GM19238 (cell line): ENCODE measurements around the gene MBD3.
A peak's percentile ranks its signal among the peaks of the same experiment; 100 is the strongest.

Experiments
- DNase-seq: peaks from one replicate; pipeline ENCODE4 v3.0.0; 2011; ENCODE audit warnings: low spot score; ENCODE audit not compliant: insufficient read length

Gene MBD3

DNA sequence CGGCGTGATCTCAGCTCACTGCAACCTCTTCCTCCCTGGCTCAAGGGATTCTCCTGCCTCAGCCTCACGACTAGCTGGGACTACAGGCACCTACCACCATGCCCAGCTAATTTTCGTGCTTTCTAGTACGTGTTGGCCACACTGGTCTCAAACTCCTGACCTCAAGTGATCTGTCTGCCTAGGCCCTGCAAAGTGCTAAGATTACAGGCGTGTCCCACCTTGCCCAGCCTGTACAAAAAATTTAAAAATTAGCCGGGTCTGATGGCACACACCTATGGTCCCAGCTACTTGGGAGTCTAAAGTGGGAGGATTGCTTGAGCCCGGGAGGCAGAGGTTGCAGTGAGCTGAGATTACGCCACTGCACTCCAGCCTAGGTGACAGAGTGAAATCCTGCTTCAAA lies 19.9 kb downstream of the MBD3 start:
- DNase-seq, result no peak

- no peak for DNase-seq
These were observed 21.3 kb downstream of the MBD3 start for GRCh38 chr19:1571358-1571757.

GRCh38 chr19:1570836-1571235 lies 21.8 kb downstream of the MBD3 start:
- no peak for DNase-seq

GRCh38 chr19:1569997-1570396 lies 22.7 kb downstream of the MBD3 start:
- no peak for DNase-seq

GRCh38 chr19:1568320-1569019 lies 24.2 kb downstream of the MBD3 start, which contains the start of gene MEX3D:
Gene MEX3D (minus strand): TSS chr19:1568325. CDS start chr19:1568058, 267 bp downstream.
- peak; percentile 98 for DNase-seq

GRCh38 chr19:1567848-1568227 lies 24.8 kb downstream of the MBD3 start:
- DNase-seq, result peak; percentile 54

GRCh38 chr19:1567116-1567847 lies 25.4 kb downstream of the MBD3 start:
- DNase-seq, result no peak

- DNase-seq, result no peak
These were observed 26.1 kb downstream of the MBD3 start for GRCh38 chr19:1566392-1567115.

- DNase-seq, result no peak
These were observed 29.4 kb downstream of the MBD3 start for GRCh38 chr19:1563251-1563650.

- no peak for DNase-seq
These were observed 31.3 kb downstream of the MBD3 start for GRCh38 chr19:1561236-1561842.

GRCh38 chr19:1560286-1560882 lies 32.3 kb downstream of the MBD3 start:
- DNase-seq, result no peak

- DNase-seq, result no peak
These were observed 34.1 kb downstream of the MBD3 start for GRCh38 chr19:1558552-1558951.

DNA sequence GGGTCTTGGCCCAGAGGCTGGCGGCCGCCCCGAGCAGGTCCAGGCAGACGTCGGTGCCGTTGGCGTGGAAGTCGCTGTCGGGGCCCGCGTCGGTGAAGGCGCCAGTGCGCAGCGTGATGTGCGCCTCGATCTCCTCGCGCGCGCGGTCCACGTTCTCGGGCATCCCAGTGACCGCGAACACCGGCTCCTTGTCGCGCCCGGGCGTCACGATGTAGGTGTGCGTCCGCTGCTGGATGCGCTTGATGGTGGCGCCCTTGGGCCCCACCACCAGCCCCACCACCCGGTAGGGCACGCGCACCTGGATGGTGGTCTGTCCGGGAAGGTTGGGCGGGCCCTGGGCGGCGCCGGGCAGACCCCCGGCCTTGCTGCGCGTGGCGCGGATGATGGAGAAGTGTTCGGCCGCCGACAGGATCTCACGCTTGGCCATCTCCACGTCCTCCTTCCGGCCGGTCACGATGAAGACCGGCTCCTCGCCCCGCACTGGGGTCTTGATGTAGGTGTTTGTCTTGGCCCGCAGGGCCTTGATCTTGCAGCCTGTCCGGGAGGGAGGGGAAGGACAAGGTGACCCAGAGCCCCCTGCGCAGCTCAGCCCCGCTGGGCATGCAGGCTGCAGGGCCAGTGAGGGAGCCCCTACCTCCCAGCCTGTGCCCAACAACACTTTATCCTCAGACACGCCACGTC lies 36.1 kb downstream of the MBD3 start:
- no peak for DNase-seq

DNA sequence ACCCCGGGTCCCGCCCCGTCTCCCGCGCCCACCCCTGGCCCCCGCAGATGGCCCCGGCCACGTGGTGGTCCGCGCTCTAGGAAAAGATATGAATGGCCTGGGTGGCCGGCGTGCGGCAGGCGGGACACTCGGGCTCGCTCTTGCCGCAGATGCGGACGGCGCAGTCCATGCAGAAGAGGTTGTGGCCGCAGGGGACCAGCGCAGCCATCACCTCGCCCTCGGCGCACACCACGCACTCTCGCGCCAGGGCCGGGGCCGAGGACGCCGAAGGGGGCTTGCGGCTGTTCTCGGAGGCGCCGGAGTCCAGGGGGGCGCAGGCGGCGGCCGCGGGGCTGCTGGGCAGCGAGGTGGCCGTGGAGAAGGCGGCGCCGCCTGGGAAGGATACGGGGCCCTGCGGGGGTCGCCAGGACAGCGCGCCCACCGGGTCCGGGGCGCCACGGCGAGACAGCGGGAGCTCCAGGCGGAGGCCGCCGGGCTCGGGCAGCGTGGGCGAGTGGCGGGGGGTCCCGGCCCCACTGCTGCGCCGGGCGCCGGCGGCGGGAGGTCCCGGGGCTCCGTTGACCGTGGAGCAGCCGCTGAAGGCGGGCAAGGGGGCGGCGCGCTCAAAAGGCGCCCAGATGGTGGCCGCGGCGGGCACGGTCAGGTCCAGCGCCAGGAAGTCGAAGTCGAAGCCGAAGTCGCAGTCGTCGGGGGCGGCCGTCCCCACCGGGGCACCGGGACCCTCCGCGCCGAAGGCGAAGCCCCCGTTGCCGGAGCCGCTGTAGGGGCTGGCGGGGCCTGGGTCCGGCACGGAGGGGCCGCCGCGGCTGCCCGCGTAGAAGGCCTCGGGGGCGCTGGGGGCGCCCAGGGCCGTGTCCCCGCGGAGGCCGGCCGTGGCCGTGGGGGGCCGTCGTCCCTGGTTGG lies 36.9 kb downstream of the MBD3 start:
- DNase-seq, result no peak

DNA sequence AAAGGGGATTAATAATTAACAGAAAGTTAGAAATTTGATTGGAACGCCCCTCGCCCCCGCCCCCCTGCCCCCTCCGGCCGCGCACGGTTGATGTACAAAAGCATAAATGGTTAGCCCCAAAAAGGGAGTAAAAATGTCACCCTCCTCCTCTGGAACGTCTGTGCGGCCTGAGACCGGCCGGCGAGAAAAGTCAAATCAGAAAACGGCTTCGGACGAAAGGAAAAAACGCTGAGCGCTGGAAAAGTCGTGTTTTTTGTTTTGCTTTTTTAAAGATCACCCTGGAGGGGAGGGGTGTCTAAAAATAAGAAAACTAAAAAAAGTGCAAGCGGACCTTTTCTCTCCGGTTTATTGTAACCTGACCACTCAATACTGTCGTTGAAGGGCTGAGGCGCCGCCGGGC lies 37.7 kb downstream of the MBD3 start:
- DNase-seq, result no peak

- DNase-seq, result no peak
These were observed 39.2 kb downstream of the MBD3 start for GRCh38 chr19:1553415-1553814.

GRCh38 chr19:1551068-1552040 lies 41.3 kb downstream of the MBD3 start:
- DNase-seq, result no peak

- DNase-seq, result no peak
These were observed 43.2 kb downstream of the MBD3 start for GRCh38 chr19:1549332-1549945.
